Measurements from ENCODE around the gene MACC1.

The MACC1 gene

GRCh38 chr7:20172736-20173334, 44.3 kb downstream of the MACC1 start:
- no peak for DNase-seq

- DNase-seq, result no peak
Measured at GRCh38 chr7:20170633-20171032, 46.6 kb downstream of the MACC1 start.

GRCh38 chr7:20165146-20165510, 52.1 kb downstream of the MACC1 start:
- no peak for DNase-seq

- no peak for DNase-seq
Measured at GRCh38 chr7:20164425-20165145, 52.6 kb downstream of the MACC1 start.

GRCh38 chr7:20162665-20163064, 54.5 kb downstream of the MACC1 start:
- no peak for DNase-seq

- DNase-seq, result no peak
Measured at GRCh38 chr7:20159226-20159747, 57.9 kb downstream of the MACC1 start.

- no peak for DNase-seq
Measured at GRCh38 chr7:20158684-20159083, 58.5 kb downstream of the MACC1 start.

- no peak for DNase-seq
Measured at GRCh38 chr7:20157456-20157855, 59.7 kb downstream of the MACC1 start.

GRCh38 chr7:20153999-20154398, 63.2 kb downstream of the MACC1 start:
- DNase-seq, result no peak

GRCh38 chr7:20153567-20153966, 63.6 kb downstream of the MACC1 start:
- DNase-seq, result no peak

GRCh38 chr7:20152511-20152910, 64.7 kb downstream of the MACC1 start:
- no peak for DNase-seq

- no peak for DNase-seq
Measured at GRCh38 chr7:20151708-20152456, 65.3 kb downstream of the MACC1 start.

GRCh38 chr7:20146451-20146850, 70.7 kb downstream of the MACC1 start:
- no peak for DNase-seq

- no peak for DNase-seq
Measured at GRCh38 chr7:20144801-20145200, 72.4 kb downstream of the MACC1 start.

GRCh38 chr7:20141666-20142065, 75.5 kb downstream of the MACC1 start:
- DNase-seq, result no peak

GRCh38 chr7:20141002-20141345, 76.2 kb downstream of the MACC1 start:
- no peak for DNase-seq

- no peak for DNase-seq
Measured at GRCh38 chr7:20140291-20141001, 76.7 kb downstream of the MACC1 start.

GRCh38 chr7:20136647-20137046, 80.5 kb downstream of the MACC1 start:
- DNase-seq, result no peak

GRCh38 chr7:20133803-20134202, 83.4 kb downstream of the MACC1 start:
- DNase-seq, result no peak

GRCh38 chr7:20132585-20132984, 84.6 kb downstream of the MACC1 start:
- no peak for DNase-seq

- no peak for DNase-seq
Measured at GRCh38 chr7:20131776-20132175, 85.4 kb downstream of the MACC1 start.

GRCh38 chr7:20129920-20130319, 87.3 kb downstream of the MACC1 start:
- DNase-seq, result no peak

- DNase-seq, result no peak
Measured at GRCh38 chr7:20128001-20128400, 89.2 kb downstream of the MACC1 start.

All from activated gamma-delta T cell (primary cell).